ENCODE results near the gene ZSCAN9.

Gene ZSCAN9
- total RNA-seq, result 2.2 to 4.1 (median 3.4) reads per million in 3 donors

GRCh38 chr6:28225056-28225834, at the start of gene ZSCAN9:
TSS of gene ZSCAN9 (plus strand) at chr6:28225275. CDS start at chr6:28227085, 1,810 bp downstream.
- Histone ChIP-seq H3K27me3 (replicated peaks; ENCODE audit: control insufficient read depth, insufficient read depth, low read length, poor library complexity, severe bottlenecking) (peaks cover 22% of the 10 kb centered on the region), H3K27ac (ENCODE audit: insufficient read depth, low read length, poor library complexity, severe bottlenecking) (no peak within 1 kb of the TSS), H3K36me3 (ENCODE audit: control insufficient read depth, insufficient read depth, low read length) (no peaks in the 10 kb centered on the region), H3K4me1 (ENCODE audit: control insufficient read depth, insufficient read depth, low read length, poor library complexity, severe bottlenecking) (peaks cover 11% of the 10 kb centered on the region), H3K9me3 (ENCODE audit: control insufficient read depth, low read length) (no peaks in the 10 kb centered on the region), H3K4me3 (ENCODE audit: insufficient read depth, low read depth, low read length, poor library complexity, severe bottlenecking) (peak within 1 kb of the TSS; percentile 76)
- no peak for DNase-seq

- no peak for DNase-seq
- Histone ChIP-seq H3K4me1 (ENCODE audit: control insufficient read depth, insufficient read depth, low read length, poor library complexity, severe bottlenecking) (no peaks in the 10 kb centered on the region), H3K27me3 (replicated peaks; ENCODE audit: control insufficient read depth, insufficient read depth, low read length, poor library complexity, severe bottlenecking) (no peaks in the 10 kb centered on the region), H3K4me3 (ENCODE audit: insufficient read depth, low read depth, low read length, poor library complexity, severe bottlenecking) (no peak overlapping the region), H3K27ac (ENCODE audit: insufficient read depth, low read length, poor library complexity, severe bottlenecking) (no peak overlapping the region), H3K36me3 (ENCODE audit: control insufficient read depth, insufficient read depth, low read length) (no peaks in the 10 kb centered on the region), H3K9me3 (ENCODE audit: control insufficient read depth, low read length) (no peaks in the 10 kb centered on the region)
Measured at GRCh38 chr6:28176373-28176772, 48.7 kb upstream of the ZSCAN9 start.

GRCh38 chr6:28182255-28182654, 42.8 kb upstream of the ZSCAN9 start:
- Histone ChIP-seq H3K27ac (ENCODE audit: insufficient read depth, low read length, poor library complexity, severe bottlenecking) (no peak overlapping the region), H3K4me3 (ENCODE audit: insufficient read depth, low read depth, low read length, poor library complexity, severe bottlenecking) (no peak overlapping the region), H3K9me3 (ENCODE audit: control insufficient read depth, low read length) (peaks cover 3% of the 10 kb centered on the region), H3K27me3 (replicated peaks; ENCODE audit: control insufficient read depth, insufficient read depth, low read length, poor library complexity, severe bottlenecking) (no peaks in the 10 kb centered on the region), H3K36me3 (ENCODE audit: control insufficient read depth, insufficient read depth, low read length) (no peaks in the 10 kb centered on the region), H3K4me1 (ENCODE audit: control insufficient read depth, insufficient read depth, low read length, poor library complexity, severe bottlenecking) (no peaks in the 10 kb centered on the region)
- no peak for DNase-seq

- Histone ChIP-seq H3K4me3 (ENCODE audit: insufficient read depth, low read depth, low read length, poor library complexity, severe bottlenecking) (no peak overlapping the region), H3K4me1 (ENCODE audit: control insufficient read depth, insufficient read depth, low read length, poor library complexity, severe bottlenecking) (no peaks in the 10 kb centered on the region), H3K27me3 (replicated peaks; ENCODE audit: control insufficient read depth, insufficient read depth, low read length, poor library complexity, severe bottlenecking) (no peaks in the 10 kb centered on the region), H3K9me3 (ENCODE audit: control insufficient read depth, low read length) (peaks cover 24% of the 10 kb centered on the region), H3K36me3 (ENCODE audit: control insufficient read depth, insufficient read depth, low read length) (no peaks in the 10 kb centered on the region), H3K27ac (ENCODE audit: insufficient read depth, low read length, poor library complexity, severe bottlenecking) (no peak overlapping the region)
- DNase-seq, result no peak
Measured at GRCh38 chr6:28188111-28188979, 36.7 kb upstream of the ZSCAN9 start.

- H3K4me1 ChIP-seq (ENCODE audit: control insufficient read depth, insufficient read depth, low read length, poor library complexity, severe bottlenecking), result no peaks in the 10 kb centered on the region
- H3K27me3 ChIP-seq (replicated peaks; ENCODE audit: control insufficient read depth, insufficient read depth, low read length, poor library complexity, severe bottlenecking), result no peaks in the 10 kb centered on the region
- H3K4me3 ChIP-seq (ENCODE audit: insufficient read depth, low read depth, low read length, poor library complexity, severe bottlenecking), result no peak overlapping the region
- H3K9me3 ChIP-seq (ENCODE audit: control insufficient read depth, low read length), result no peaks in the 10 kb centered on the region
- DNase-seq, result no peak
- no peaks in the 10 kb centered on the region for H3K36me3 ChIP-seq (ENCODE audit: control insufficient read depth, insufficient read depth, low read length)
- H3K27ac ChIP-seq (ENCODE audit: insufficient read depth, low read length, poor library complexity, severe bottlenecking), result no peak overlapping the region
Measured at GRCh38 chr6:28200020-28200419, 25.1 kb upstream of the ZSCAN9 start.

- DNase-seq, result no peak
- H3K9me3 ChIP-seq (ENCODE audit: control insufficient read depth, low read length), result no peaks in the 10 kb centered on the region
Measured at GRCh38 chr6:28203201-28203600, 21.9 kb upstream of the ZSCAN9 start.

GRCh38 chr6:28205879-28206278, 19.2 kb upstream of the ZSCAN9 start:
- no peak overlapping the region for H3K4me3 ChIP-seq (ENCODE audit: insufficient read depth, low read depth, low read length, poor library complexity, severe bottlenecking)
- no peak overlapping the region for H3K27ac ChIP-seq (ENCODE audit: insufficient read depth, low read length, poor library complexity, severe bottlenecking)
- H3K36me3 ChIP-seq (ENCODE audit: control insufficient read depth, insufficient read depth, low read length), result no peaks in the 10 kb centered on the region
- peaks cover 45% of the 10 kb centered on the region for H3K27me3 ChIP-seq (replicated peaks; ENCODE audit: control insufficient read depth, insufficient read depth, low read length, poor library complexity, severe bottlenecking)
- no peak for DNase-seq
- peaks cover 8% of the 10 kb centered on the region for H3K4me1 ChIP-seq (ENCODE audit: control insufficient read depth, insufficient read depth, low read length, poor library complexity, severe bottlenecking)
- H3K9me3 ChIP-seq (ENCODE audit: control insufficient read depth, low read length), result no peaks in the 10 kb centered on the region

More at GRCh38 chr6:28203201-28203600, 21.9 kb upstream of the ZSCAN9 start:
- Histone ChIP-seq H3K27me3 (replicated peaks; ENCODE audit: control insufficient read depth, insufficient read depth, low read length, poor library complexity, severe bottlenecking) (peaks cover 18% of the 10 kb centered on the region), H3K27ac (ENCODE audit: insufficient read depth, low read length, poor library complexity, severe bottlenecking) (no peak overlapping the region), H3K4me3 (ENCODE audit: insufficient read depth, low read depth, low read length, poor library complexity, severe bottlenecking) (no peak overlapping the region), H3K4me1 (ENCODE audit: control insufficient read depth, insufficient read depth, low read length, poor library complexity, severe bottlenecking) (peaks cover 8% of the 10 kb centered on the region), H3K36me3 (ENCODE audit: control insufficient read depth, insufficient read depth, low read length) (no peaks in the 10 kb centered on the region)

- Histone ChIP-seq H3K36me3 (ENCODE audit: control insufficient read depth, insufficient read depth, low read length) (no peaks in the 10 kb centered on the region), H3K27me3 (replicated peaks; ENCODE audit: control insufficient read depth, insufficient read depth, low read length, poor library complexity, severe bottlenecking) (peaks cover 51% of the 10 kb centered on the region), H3K4me1 (ENCODE audit: control insufficient read depth, insufficient read depth, low read length, poor library complexity, severe bottlenecking) (peaks cover 8% of the 10 kb centered on the region), H3K27ac (ENCODE audit: insufficient read depth, low read length, poor library complexity, severe bottlenecking) (no peak overlapping the region), H3K9me3 (ENCODE audit: control insufficient read depth, low read length) (no peaks in the 10 kb centered on the region), H3K4me3 (ENCODE audit: insufficient read depth, low read depth, low read length, poor library complexity, severe bottlenecking) (no peak overlapping the region)
- DNase-seq, result no peak
Measured at GRCh38 chr6:28206527-28206926, 18.5 kb upstream of the ZSCAN9 start.

- no peaks in the 10 kb centered on the region for H3K36me3 ChIP-seq (ENCODE audit: control insufficient read depth, insufficient read depth, low read length)
- H3K27me3 ChIP-seq (replicated peaks; ENCODE audit: control insufficient read depth, insufficient read depth, low read length, poor library complexity, severe bottlenecking), result peaks cover 56% of the 10 kb centered on the region
- H3K9me3 ChIP-seq (ENCODE audit: control insufficient read depth, low read length), result no peaks in the 10 kb centered on the region
- H3K4me3 ChIP-seq (ENCODE audit: insufficient read depth, low read depth, low read length, poor library complexity, severe bottlenecking), result no peak overlapping the region
- H3K27ac ChIP-seq (ENCODE audit: insufficient read depth, low read length, poor library complexity, severe bottlenecking), result no peak overlapping the region
- peaks cover 8% of the 10 kb centered on the region for H3K4me1 ChIP-seq (ENCODE audit: control insufficient read depth, insufficient read depth, low read length, poor library complexity, severe bottlenecking)
- no peak for DNase-seq
Measured at GRCh38 chr6:28206928-28207509, 18.1 kb upstream of the ZSCAN9 start.

All from effector memory CD4-positive, alpha-beta T cell (primary cell).